K562 (cell line): Measurements from ENCODE around the gene URGCP. TPM values are rescaled to one million over a fixed set of nuclear protein-coding genes. Genes with fewer than 3 reads are reported as not detected.

ENCODE experiments used
- EHMT2 ChIP-seq: fragments of 450-650 bp; IDR thresholded peaks from 2 replicates; pipeline ENCODE4 v1.6.1; 2018; ENCODE audit warnings: antibody characterized with exemption
- GATAD2B ChIP-seq: fragments of 450-650 bp; IDR thresholded peaks from 2 replicates; pipeline ENCODE4 v1.6.1; 2017; ENCODE audit warnings: mild to moderate bottlenecking, borderline replicate concordance
- HDAC6 ChIP-seq: IDR thresholded peaks from 2 replicates; pipeline ENCODE4 v1.6.1; 2012; ENCODE audit warnings: low read depth, mild to moderate bottlenecking, control low read depth, inconsistent platforms, low read length, moderate library complexity
- HDGF ChIP-seq: fragments of 450-650 bp; IDR thresholded peaks from 2 replicates; pipeline ENCODE4 v1.6.1; 2016
- KLF10 ChIP-seq: fragments of 250-450 bp; sonication (Bioruptor Pico); IDR thresholded peaks from 2 replicates; pipeline ENCODE4 v1.6.1; 2021; ENCODE audit warnings: matching md5 sums
- LCOR ChIP-seq: sonication (generic); formaldehyde crosslinking; IDR thresholded peaks from 2 replicates; pipeline ENCODE4 v1.8.0; 2022; ENCODE audit warnings: mild to moderate bottlenecking, missing genetic modification reagents
- MAZ ChIP-seq, 2 experiments: fragments of 450-650 bp in 1 of 2; sonication (generic) in 1 of 2; formaldehyde crosslinking; IDR thresholded peaks in 1 of 2; conservative IDR thresholded peaks in 1 of 2; 2 replicates each; pipeline versions ENCODE4 v1.4.0 to v1.5.0; 2020; ENCODE audit warnings: mild to moderate bottlenecking in 1 of 2, missing genetic modification reagents in 1 of 2
- MCM7 ChIP-seq, 2 experiments: fragments of 450-650 bp; IDR thresholded peaks; 2 replicates each; pipeline ENCODE4 v1.6.1; 2016 to 2018
- MXI1 ChIP-seq: IDR thresholded peaks from 2 replicates; pipeline ENCODE4 v1.6.1; 2011; ENCODE audit warnings: low read depth, mild to moderate bottlenecking, improper control_type of control experiment, low read length
- PHF20 ChIP-seq: fragments of 450-650 bp; IDR thresholded peaks from 2 replicates; pipeline ENCODE4 v1.6.1; 2018; ENCODE audit not compliant: partially characterized antibody
- PRMT5 ChIP-seq: sonication (generic); formaldehyde crosslinking; IDR thresholded peaks from 2 replicates; pipeline ENCODE4 v1.5.0; 2020; ENCODE audit warnings: missing genetic modification reagents
- RBM14 ChIP-seq: fragments of 200-400 bp; formaldehyde crosslinking; IDR thresholded peaks from 2 replicates; pipeline ENCODE4 v1.6.1; 2018; ENCODE audit warnings: low read depth, mild to moderate bottlenecking, low read length, moderate library complexity, borderline replicate concordance; ENCODE audit not compliant: insufficient read depth
- SIN3B ChIP-seq: fragments of 450-650 bp; IDR thresholded peaks from 2 replicates; pipeline ENCODE4 v1.6.1; 2017; ENCODE audit warnings: low read depth, mild to moderate bottlenecking, moderate library complexity
- SMAD3 ChIP-seq: fragments of 450-650 bp; formaldehyde crosslinking; conservative IDR thresholded peaks from 2 replicates; pipeline ENCODE4 v1.4.0; 2020; ENCODE audit warnings: mild to moderate bottlenecking
- SMARCA4 ChIP-seq: fragments of 450-650 bp; IDR thresholded peaks from 2 replicates; pipeline ENCODE4 v1.6.1; 2016
- SMC3 ChIP-seq: conservative IDR thresholded peaks from 2 replicates; pipeline ENCODE4 v1.6.1; 2011; ENCODE audit warnings: low read depth, low read length, improper control_type of control experiment; ENCODE audit not compliant: insufficient read depth
- TFAP4 ChIP-seq: sonication (generic); formaldehyde crosslinking; IDR thresholded peaks from 2 replicates; pipeline ENCODE4 v1.8.0; 2022; ENCODE audit warnings: missing genetic modification reagents, mild to moderate bottlenecking, moderate library complexity, borderline replicate concordance
- THAP12 ChIP-seq: fragments of 250-450 bp; sonication (Bioruptor Pico); IDR thresholded peaks from 2 replicates; pipeline ENCODE4 v1.9.0; 2021; ENCODE audit warnings: mild to moderate bottlenecking, inconsistent platforms
- ZBTB33 ChIP-seq: sonication (generic); formaldehyde crosslinking; IDR thresholded peaks from 2 replicates; pipeline ENCODE4 v1.8.1; 2023; ENCODE audit warnings: mild to moderate bottlenecking, missing genetic modification reagents
- ZNF12 ChIP-seq: sonication (generic); formaldehyde crosslinking; IDR thresholded peaks from 2 replicates; pipeline ENCODE4 v1.4.0; 2020; ENCODE audit warnings: mild to moderate bottlenecking, missing genetic modification reagents
- ZNF184 ChIP-seq: sonication (generic); formaldehyde crosslinking; IDR thresholded peaks from 2 replicates; pipeline ENCODE4 v1.5.0; 2020; ENCODE audit warnings: missing genetic modification reagents
- ZNF23 ChIP-seq: fragments of 250-450 bp; sonication (Bioruptor Pico); IDR thresholded peaks from 2 replicates; pipeline ENCODE4 v1.4.0; 2020; ENCODE audit warnings: mild to moderate bottlenecking
- ZNF232 ChIP-seq: sonication (generic); formaldehyde crosslinking; IDR thresholded peaks from 2 replicates; pipeline ENCODE4 v1.8.0; 2022; ENCODE audit warnings: mild to moderate bottlenecking, missing genetic modification reagents
- ZNF239 ChIP-seq: fragments of 250-450 bp; sonication (Bioruptor Pico); IDR thresholded peaks from 2 replicates; pipeline ENCODE4 v1.4.0; 2020; ENCODE audit warnings: mild to moderate bottlenecking
- ZNF354B ChIP-seq: fragments of 250-450 bp; sonication (Bioruptor Pico); IDR thresholded peaks from 2 replicates; pipeline ENCODE4 v1.4.0; 2020
- ZNF695 ChIP-seq: fragments of 450-650 bp; formaldehyde crosslinking; IDR thresholded peaks from 2 replicates; pipeline ENCODE4 v1.4.0; 2020; ENCODE audit warnings: mild to moderate bottlenecking, moderate library complexity
- polyA plus RNA-seq, 8 experiments: library from polyadenylated mRNA; depleted of rRNA in 4 of 8; stranded (reverse) in 5 of 8; unstranded in 3 of 8; fragments of >200 nt; fragmentation: Nextera tagmentation in 2 of 8; fragmentation: Illumina TruSeq in 1 of 8; extraction: Ambion mirVana in 2 of 8; extraction: Trizol in 1 of 8; gene quantifications; 2 replicates each; pipeline versions ENCODE4 v1.2.1 to v1.2.3, GENCODE V29; 2011 to 2014; ENCODE audit warnings: inconsistent platforms in 1 of 8, missing spikeins in 1 of 8
- total RNA-seq, 7 experiments: library from RNA; depleted of rRNA in 6 of 7; stranded (reverse); fragments of >200 nt in 6 of 7; fragmentation: Illumina TruSeq in 2 of 7; extraction: Trizol in 2 of 7; gene quantifications; 2 replicates each; pipeline versions ENCODE4 v1.2.1 to v1.2.3, GENCODE V29; 2011 to 2021; ENCODE audit warnings: low replicate concordance in 1 of 7

The URGCP gene
- total and polyA plus RNA-seq, 9 of the 15 experiments (the other 6 are each of a cell fraction or from before 2014, with no cell fraction given): 1.7 to 25.8 (median 12.5) TPM

- peak; percentile 76 for TF ChIP-seq ZBTB33 (CRISPR knock-in tag)
- TF ChIP-seq MXI1: 0 out of 2 replicates have a peak, but pooled peaks have one; percentile 26
- no peak; the same call in none of the 2 replicates for TF ChIP-seq GATAD2B
- no peak for TF ChIP-seq HDAC6
- no peak; the same call in 1 of the 2 replicates for TF ChIP-seq PRMT5 (CRISPR knock-in tag)
- TF ChIP-seq PHF20: peak; percentile 74
- peak; percentile 92 for TF ChIP-seq ZNF232 (CRISPR knock-in tag)
- TF ChIP-seq SMC3: no peak
- TF ChIP-seq HDGF: no peak
- TF ChIP-seq EHMT2: no peak
- TF ChIP-seq LCOR: peak; percentile 65
- TF ChIP-seq TFAP4: peak; percentile 82; the same call in 1 of the 2 replicates
- no peak for TF ChIP-seq ZNF23 (CRISPR knock-in tag)
- TF ChIP-seq ZNF12: peak; percentile 77; the same call in 1 of the 2 replicates
- no peak for TF ChIP-seq SMARCA4
- TF ChIP-seq MAZ (CRISPR knock-in tag; conservative IDR thresholded peaks at IDR 0.05 in 1 of 2, IDR thresholded peaks at IDR 0.05 in 1 of 2): peak; percentile 87 to 90
- no peak for TF ChIP-seq ZNF239
- no peak for TF ChIP-seq ZNF354B
- no peak for TF ChIP-seq MCM7 (IDR thresholded peaks at IDR 0.05)
- no peak for TF ChIP-seq KLF10 (CRISPR knock-in tag)
- TF ChIP-seq ZNF695 (CRISPR knock-in tag): no peak
- no peak; the same call in 1 of the 2 replicates for TF ChIP-seq SMAD3 (CRISPR knock-in tag)
- no peak for TF ChIP-seq ZNF184 (CRISPR knock-in tag)
- no peak for TF ChIP-seq THAP12 (CRISPR knock-in tag)
- no peak; the same call in 1 of the 2 replicates for TF ChIP-seq SIN3B
- TF ChIP-seq RBM14: no peak
These were observed 19.8 kb upstream of the URGCP start, which contains the start of gene UBE2D4 (continued) for GRCh38 chr7:43925984-43926797.
